Uterus (tissue), 2 donors: ENCODE data around the gene ADAM33.

Source experiments
- CTCF ChIP-seq, 4 experiments: fragments of 200-600 bp in 2 of 4; fragments of 450-650 bp in 2 of 4; sonication (generic) in 2 of 4; IDR thresholded peaks; one replicate each; pipeline ENCODE4 v1.5.1; 2016 to 2019; ENCODE audit warnings: antibody characterized with exemption in 4 of 4, mild to moderate bottlenecking in 2 of 4, moderate library complexity in 1 of 4
- POLR2A ChIP-seq, 2 donors: fragments of 450-650 bp; IDR thresholded peaks; one replicate each; pipeline ENCODE4 v1.6.1; 2016; ENCODE audit warnings: antibody characterized with exemption in 2 of 2, mild to moderate bottlenecking in 1 of 2, moderate library complexity in 1 of 2

GRCh38 chr20:3631534-3631933, 50.3 kb downstream of the ADAM33 start:
- TF ChIP-seq CTCF (IDR thresholded peaks at IDR 0.05) (no peak), POLR2A (IDR thresholded peaks at IDR 0.05) (no peak)
